ENCODE measurements around the gene APBA2.

Gene APBA2

DNA sequence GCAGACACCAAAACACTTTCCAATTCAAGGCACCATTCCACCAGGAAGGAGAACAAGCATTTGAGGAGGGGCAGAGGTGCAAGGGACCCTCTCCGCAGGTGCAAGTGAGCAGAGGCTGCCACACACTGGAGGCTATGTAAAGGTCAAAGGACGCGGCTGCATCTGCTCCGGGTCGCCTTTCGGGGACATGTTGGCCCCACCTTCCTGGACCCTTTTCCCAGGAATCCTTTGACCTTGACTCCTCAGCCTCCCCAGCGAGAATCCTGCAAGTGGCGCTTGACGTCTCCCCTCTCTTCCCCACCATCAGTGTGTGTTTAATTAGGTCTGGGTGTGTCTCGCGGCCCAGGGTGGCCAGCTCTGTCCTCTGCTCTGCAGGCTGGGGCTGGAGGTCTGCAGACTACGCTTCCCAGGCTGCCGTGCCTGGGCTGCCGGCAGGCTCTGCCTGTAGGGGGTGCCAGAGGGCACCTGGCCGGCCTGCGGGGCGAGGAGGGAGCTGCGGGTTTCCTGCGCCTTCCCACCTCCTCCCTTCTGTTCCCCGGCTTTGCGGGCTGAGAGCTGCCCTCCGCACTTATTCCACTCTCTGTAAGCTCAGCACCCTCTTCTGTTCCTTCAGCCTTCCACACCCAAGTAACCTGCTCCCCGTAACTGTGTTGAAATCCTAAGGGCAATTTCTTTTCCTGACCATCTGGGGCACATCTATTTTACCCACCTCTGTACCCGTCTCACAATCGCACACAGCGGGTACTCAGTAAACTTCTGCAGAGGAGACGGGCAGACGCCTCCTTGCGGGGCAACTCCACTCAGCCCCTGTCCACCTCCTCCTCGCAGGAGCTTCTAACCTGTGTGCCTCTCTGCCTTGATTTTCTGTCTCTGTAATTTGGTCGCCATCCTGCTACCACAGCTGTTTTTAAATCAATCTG lies 254.0 kb downstream of the APBA2 start:
- peak; percentile 76 for DNase-seq
- Histone ChIP-seq H3K27me3 (peaks cover 21% of the 10 kb centered on the region), H3K4me1 (no peaks in the 10 kb centered on the region), H3K9me3 (no peaks in the 10 kb centered on the region), H3K36me3 (no peaks in the 10 kb centered on the region), H3K4me3 (ENCODE audit: low read depth, low read length) (peak overlapping the region; percentile 45)
- TF ChIP-seq, protein P1, sequence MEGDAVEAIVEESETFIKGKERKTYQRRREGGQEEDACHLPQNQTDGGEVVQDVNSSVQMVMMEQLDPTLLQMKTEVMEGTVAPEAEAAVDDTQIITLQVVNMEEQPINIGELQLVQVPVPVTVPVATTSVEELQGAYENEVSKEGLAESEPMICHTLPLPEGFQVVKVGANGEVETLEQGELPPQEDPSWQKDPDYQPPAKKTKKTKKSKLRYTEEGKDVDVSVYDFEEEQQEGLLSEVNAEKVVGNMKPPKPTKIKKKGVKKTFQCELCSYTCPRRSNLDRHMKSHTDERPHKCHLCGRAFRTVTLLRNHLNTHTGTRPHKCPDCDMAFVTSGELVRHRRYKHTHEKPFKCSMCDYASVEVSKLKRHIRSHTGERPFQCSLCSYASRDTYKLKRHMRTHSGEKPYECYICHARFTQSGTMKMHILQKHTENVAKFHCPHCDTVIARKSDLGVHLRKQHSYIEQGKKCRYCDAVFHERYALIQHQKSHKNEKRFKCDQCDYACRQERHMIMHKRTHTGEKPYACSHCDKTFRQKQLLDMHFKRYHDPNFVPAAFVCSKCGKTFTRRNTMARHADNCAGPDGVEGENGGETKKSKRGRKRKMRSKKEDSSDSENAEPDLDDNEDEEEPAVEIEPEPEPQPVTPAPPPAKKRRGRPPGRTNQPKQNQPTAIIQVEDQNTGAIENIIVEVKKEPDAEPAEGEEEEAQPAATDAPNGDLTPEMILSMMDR (IDR thresholded peaks at IDR 0.05; ENCODE audit: low read depth, low read length), result peak; percentile 95

DNA sequence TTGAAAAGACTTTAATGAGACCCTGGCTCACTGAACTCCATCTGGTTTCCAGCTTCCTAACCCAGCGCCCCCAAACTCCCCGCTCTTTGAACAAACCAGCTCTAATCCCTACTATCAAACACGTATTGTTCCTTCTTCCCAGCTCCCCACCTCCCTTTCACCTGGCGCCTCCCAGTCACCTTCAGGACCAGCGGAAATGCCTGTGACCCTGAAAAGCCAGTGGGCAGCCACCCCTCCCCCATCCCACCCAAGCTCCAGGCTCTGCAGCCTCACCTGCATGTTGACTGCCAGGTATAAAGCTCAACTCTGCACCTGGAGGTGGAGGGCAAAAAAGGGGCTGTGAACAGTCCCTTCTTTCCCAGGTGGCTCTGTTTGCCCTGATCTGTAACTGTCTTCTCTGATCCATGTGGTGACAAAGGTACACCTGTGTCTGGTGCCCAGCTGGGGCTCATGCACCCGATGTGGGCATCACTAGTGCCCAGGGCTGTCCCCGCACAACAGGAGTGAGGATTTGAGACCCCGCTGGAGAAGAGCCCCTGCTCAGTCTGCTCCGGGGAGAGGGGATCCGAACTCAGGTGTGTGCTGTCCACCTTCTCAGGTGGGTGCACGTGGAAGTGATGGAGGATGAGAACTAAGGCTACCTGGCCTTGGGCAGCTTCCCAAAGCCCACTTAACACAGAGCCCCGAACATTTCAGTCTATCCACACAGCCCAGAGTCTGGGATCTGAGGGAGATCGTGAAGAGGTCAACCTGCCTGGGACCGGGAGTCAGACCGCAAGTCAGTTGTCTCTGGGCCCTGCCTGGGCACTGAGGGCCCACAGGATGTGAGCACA lies 254.9 kb downstream of the APBA2 start:
- peak overlapping the region; percentile 45; the same call in 1 of the 2 replicates for H3K4me3 ChIP-seq (ENCODE audit: low read depth, low read length)
- TF ChIP-seq, protein P1 (IDR thresholded peaks at IDR 0.05; ENCODE audit: low read depth, low read length), result no peak
- H3K36me3 ChIP-seq, result no peaks in the 10 kb centered on the region
- DNase-seq, result no peak
- H3K9me3 ChIP-seq, result no peaks in the 10 kb centered on the region
- H3K27me3 ChIP-seq, result peaks cover 21% of the 10 kb centered on the region
- H3K4me1 ChIP-seq, result no peaks in the 10 kb centered on the region

DNA sequence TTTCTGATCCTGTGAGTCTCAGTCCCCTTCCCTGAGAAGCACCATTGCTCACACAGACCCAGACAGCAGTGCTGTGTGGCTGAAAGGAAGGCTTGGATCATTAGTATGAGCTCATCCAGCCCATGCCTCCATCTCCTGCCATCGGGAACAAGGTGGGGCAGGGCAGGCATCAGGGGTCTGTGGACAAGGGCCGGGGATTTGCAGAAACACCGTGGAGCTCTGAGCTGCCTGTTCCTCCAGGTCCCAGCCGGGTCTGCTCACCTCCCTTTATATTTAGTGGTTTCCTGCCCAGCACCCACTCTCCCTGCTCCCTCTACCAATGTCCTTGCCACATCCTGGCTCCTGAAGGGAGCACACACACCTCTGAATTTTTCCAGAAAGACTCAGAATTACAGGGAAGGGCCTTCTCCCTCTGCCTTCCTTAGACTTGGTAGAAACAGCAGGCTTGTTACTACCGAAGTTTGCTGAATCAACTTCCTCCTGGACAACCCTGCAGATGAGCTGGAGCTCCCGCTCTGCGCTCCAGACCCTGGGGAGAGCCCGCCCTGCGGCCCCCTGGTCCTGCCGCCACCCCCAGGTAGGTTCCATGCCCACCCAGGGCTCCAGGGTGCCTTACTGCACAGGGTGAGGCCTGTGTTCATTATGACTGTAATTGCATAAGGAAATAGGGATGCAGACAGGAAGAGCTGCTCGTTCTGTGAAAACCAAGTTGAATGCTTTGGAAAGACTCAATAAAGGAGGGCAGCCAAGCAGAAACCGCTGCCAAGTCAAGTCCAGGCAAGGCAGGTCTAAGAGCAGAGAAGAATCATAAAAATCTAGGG lies 255.7 kb downstream of the APBA2 start:
- DNase-seq, result no peak
- no peaks in the 10 kb centered on the region for H3K4me1 ChIP-seq
- H3K9me3 ChIP-seq, result no peaks in the 10 kb centered on the region; the same call in 1 of the 2 replicates
- TF ChIP-seq, protein P1 (IDR thresholded peaks at IDR 0.05; ENCODE audit: low read depth, low read length), result no peak
- H3K27me3 ChIP-seq, result peaks cover 26% of the 10 kb centered on the region
- no peak overlapping the region for H3K4me3 ChIP-seq (ENCODE audit: low read depth, low read length)
- H3K36me3 ChIP-seq, result no peaks in the 10 kb centered on the region

DNA sequence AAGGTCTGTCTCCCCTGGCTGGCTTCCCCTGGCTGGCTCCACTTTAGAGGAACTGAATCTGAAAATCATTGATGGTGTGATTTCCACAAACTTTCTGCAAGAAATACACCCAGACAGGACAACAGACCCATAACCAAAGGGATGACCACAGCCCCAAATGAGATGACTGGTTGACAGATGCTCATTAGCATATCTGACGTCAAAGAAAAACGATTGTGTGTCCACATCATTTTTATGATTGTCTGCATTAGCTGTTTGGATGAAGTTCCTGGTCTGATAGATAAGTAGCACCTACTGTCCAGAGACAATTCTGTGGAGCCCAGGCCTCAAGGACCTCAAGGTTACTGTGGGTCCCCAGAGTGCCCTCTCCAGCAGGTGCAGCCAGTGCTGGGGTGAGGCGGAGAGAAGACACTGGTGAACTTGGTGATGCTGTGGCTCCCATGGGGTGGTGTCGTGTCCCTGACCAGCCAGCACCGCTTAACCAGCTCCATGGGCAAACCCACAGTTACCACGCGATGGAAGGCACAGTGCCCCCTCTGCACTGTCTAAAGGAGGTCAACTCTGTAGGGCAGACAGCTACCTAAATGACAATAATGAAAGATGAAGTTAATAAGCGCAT lies 256.5 kb downstream of the APBA2 start:
- H3K36me3 ChIP-seq, result no peaks in the 10 kb centered on the region
- H3K27me3 ChIP-seq, result peaks cover 27% of the 10 kb centered on the region
- H3K9me3 ChIP-seq, result no peaks in the 10 kb centered on the region; the same call in 1 of the 2 replicates
- no peak for DNase-seq
- H3K4me1 ChIP-seq, result no peaks in the 10 kb centered on the region
- H3K4me3 ChIP-seq (ENCODE audit: low read depth, low read length), result no peak overlapping the region
- TF ChIP-seq, protein P1 (IDR thresholded peaks at IDR 0.05; ENCODE audit: low read depth, low read length), result no peak

DNA sequence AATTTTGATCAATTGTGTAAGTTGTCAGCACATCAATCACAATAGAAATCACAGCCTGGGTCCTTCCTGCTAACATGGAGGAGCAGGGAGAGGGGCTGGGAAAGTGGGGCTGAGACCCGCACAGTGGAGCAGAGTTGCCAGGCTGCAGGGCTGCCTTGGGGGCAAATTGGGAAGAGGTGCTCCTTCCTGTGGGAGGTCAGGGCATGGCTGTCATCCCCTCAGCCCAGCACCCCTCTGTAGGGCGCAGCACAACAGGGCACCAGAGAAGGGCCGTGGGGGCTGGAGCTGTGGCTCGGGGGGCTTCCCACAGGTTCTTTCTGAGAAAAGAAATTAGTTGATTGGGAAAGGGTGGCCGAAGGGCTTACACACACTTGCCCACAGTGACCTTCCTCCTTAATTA lies 257.5 kb downstream of the APBA2 start:
- Histone ChIP-seq H3K36me3 (no peaks in the 10 kb centered on the region), H3K4me1 (no peaks in the 10 kb centered on the region), H3K9me3 (no peaks in the 10 kb centered on the region; the same call in 1 of the 2 replicates), H3K27me3 (peaks cover 27% of the 10 kb centered on the region), H3K4me3 (ENCODE audit: low read depth, low read length) (no peak overlapping the region)
- TF ChIP-seq, protein P1 (IDR thresholded peaks at IDR 0.05; ENCODE audit: low read depth, low read length), result no peak
- no peak for DNase-seq

Data from BE2C (cell line).